HepG2 (cell line): ENCODE data around the gene GABRG3.

Experiments
- PCBP1 ChIP-seq: fragments of 200-400 bp; formaldehyde crosslinking; IDR thresholded peaks from 2 replicates; pipeline ENCODE4 v1.6.1; 2017; ENCODE audit warnings: mild to moderate bottlenecking, low read depth, low read length, borderline replicate concordance
- ZNF180 ChIP-seq: sonication (generic); formaldehyde crosslinking; IDR thresholded peaks from 2 replicates; pipeline ENCODE4 v1.4.0; 2020; ENCODE audit warnings: low read depth, missing genetic modification reagents, borderline replicate concordance
- ZNF335 ChIP-seq: sonication (generic); formaldehyde crosslinking; IDR thresholded peaks from 2 replicates; pipeline ENCODE4 v1.4.0; 2020; ENCODE audit warnings: missing genetic modification reagents
- ZNF549 ChIP-seq: sonication (generic); formaldehyde crosslinking; IDR thresholded peaks from 2 replicates; pipeline ENCODE4 v1.5.0; 2020; ENCODE audit warnings: missing genetic modification reagents

GRCh38 chr15:27499719-27500118 lies 528.7 kb downstream of the GABRG3 start:
- TF ChIP-seq ZNF180 (no peak), ZNF335 (CRISPR knock-in tag) (no peak), ZNF549 (CRISPR knock-in tag) (no peak), PCBP1 (no peak)
